HepG2 (cell line): ENCODE results near the gene SH3D21. TPM values are rescaled to one million over a fixed set of nuclear protein-coding genes. Genes with fewer than 3 reads are reported as not detected.
A peak's percentile ranks its signal among the peaks of the same experiment; 100 is the strongest.

Experiments
- ATF7-NPFF ChIP-seq: sonication (generic); formaldehyde crosslinking; IDR thresholded peaks from 2 replicates; pipeline ENCODE4 v1.8.1; 2023; ENCODE audit warnings: mild to moderate bottlenecking, low read depth, missing genetic modification reagents, moderate library complexity
- BHLHE40 ChIP-seq: IDR thresholded peaks from 2 replicates; pipeline ENCODE4 v1.6.1; 2011; ENCODE audit warnings: low read length, improper control_type of control experiment
- CENPT ChIP-seq: sonication (generic); formaldehyde crosslinking; IDR thresholded peaks from 2 replicates; pipeline ENCODE4 v1.8.0; 2022; ENCODE audit warnings: low read depth, mild to moderate bottlenecking, moderate library complexity, missing genetic modification reagents
- CENPX ChIP-seq: sonication (generic); formaldehyde crosslinking; IDR thresholded peaks from 2 replicates; pipeline ENCODE4 v1.9.0; 2021; ENCODE audit warnings: mild to moderate bottlenecking, missing genetic modification reagents, moderate library complexity
- CHCHD3 ChIP-seq: sonication (generic); formaldehyde crosslinking; IDR thresholded peaks from 2 replicates; pipeline ENCODE4 v1.8.0; 2022; ENCODE audit warnings: mild to moderate bottlenecking, missing genetic modification reagents, moderate library complexity
- FOXK1 ChIP-seq: sonication (generic); formaldehyde crosslinking; IDR thresholded peaks from 2 replicates; pipeline ENCODE4 v1.4.0; 2020; ENCODE audit warnings: low read depth, missing genetic modification reagents, borderline replicate concordance
- HOXA7 ChIP-seq: sonication (generic); formaldehyde crosslinking; IDR thresholded peaks from 2 replicates; pipeline ENCODE4 v1.8.1; 2022; ENCODE audit warnings: mild to moderate bottlenecking, missing genetic modification reagents, moderate library complexity
- IKZF5 ChIP-seq: IDR thresholded peaks from 2 replicates; pipeline ENCODE4 v1.6.1; 2018; ENCODE audit warnings: missing genetic modification reagents, mild to moderate bottlenecking, missing compliant biosample characterization
- KAT7 ChIP-seq: IDR thresholded peaks from 2 replicates; pipeline ENCODE4 v1.6.1; 2018; ENCODE audit warnings: borderline replicate concordance, missing compliant biosample characterization
- MEIS2 ChIP-seq: sonication (generic); formaldehyde crosslinking; IDR thresholded peaks from 2 replicates; pipeline ENCODE4 v1.9.0; 2021; ENCODE audit warnings: mild to moderate bottlenecking, missing genetic modification reagents
- NFE2L2 ChIP-seq: fragments of 150-350 bp; IDR thresholded peaks from 2 replicates; pipeline ENCODE4 v1.6.1; 2014; ENCODE audit warnings: low read length
- NFRKB ChIP-seq: fragments of 450-650 bp; IDR thresholded peaks from 2 replicates; pipeline ENCODE4 v1.6.1; 2017
- ONECUT2 ChIP-seq: sonication (generic); formaldehyde crosslinking; IDR thresholded peaks from 2 replicates; pipeline ENCODE4 v1.4.0; 2020; ENCODE audit warnings: missing genetic modification reagents
- PPARG ChIP-seq: conservative IDR thresholded peaks from 2 replicates; pipeline ENCODE4 v1.6.1; 2016; ENCODE audit warnings: missing biosample characterization, missing genetic modification reagents
- RORA ChIP-seq: sonication (generic); formaldehyde crosslinking; IDR thresholded peaks from 2 replicates; pipeline ENCODE4 v1.5.0; 2020; ENCODE audit warnings: mild to moderate bottlenecking, missing genetic modification reagents, moderate library complexity
- SMAD9 ChIP-seq: sonication (generic); formaldehyde crosslinking; IDR thresholded peaks from 2 replicates; pipeline ENCODE4 v1.5.1; 2020; ENCODE audit warnings: mild to moderate bottlenecking, missing genetic modification reagents
- STAT5B ChIP-seq: sonication (generic); formaldehyde crosslinking; IDR thresholded peaks from 2 replicates; pipeline ENCODE4 v1.4.0; 2020; ENCODE audit warnings: missing genetic modification reagents
- TEAD2 ChIP-seq: sonication (generic); formaldehyde crosslinking; IDR thresholded peaks from 2 replicates; pipeline ENCODE4 v1.9.0; 2021; ENCODE audit warnings: missing genetic modification reagents
- ZFP37 ChIP-seq: sonication (generic); formaldehyde crosslinking; IDR thresholded peaks from 2 replicates; pipeline ENCODE4 v1.4.0; 2020; ENCODE audit warnings: missing genetic modification reagents, borderline replicate concordance
- ZFP41 ChIP-seq: sonication (generic); formaldehyde crosslinking; IDR thresholded peaks from 2 replicates; pipeline ENCODE4 v1.4.0; 2020; ENCODE audit warnings: mild to moderate bottlenecking, missing genetic modification reagents, borderline replicate concordance
- ZMAT5 ChIP-seq: sonication (generic); formaldehyde crosslinking; IDR thresholded peaks from 2 replicates; pipeline ENCODE4 v1.5.0; 2020; ENCODE audit warnings: mild to moderate bottlenecking, low read depth, missing genetic modification reagents, borderline replicate concordance
- ZMYM3 ChIP-seq: sonication (generic); formaldehyde crosslinking; IDR thresholded peaks from 2 replicates; pipeline ENCODE4 v1.5.1; 2020; ENCODE audit warnings: mild to moderate bottlenecking, missing genetic modification reagents
- ZNF235 ChIP-seq: sonication (generic); formaldehyde crosslinking; IDR thresholded peaks from 2 replicates; pipeline ENCODE4 v1.8.1; 2023; ENCODE audit warnings: mild to moderate bottlenecking, missing genetic modification reagents, borderline replicate concordance
- ZNF30 ChIP-seq: sonication (generic); formaldehyde crosslinking; IDR thresholded peaks from 2 replicates; pipeline ENCODE4 v1.5.0; 2020; ENCODE audit warnings: mild to moderate bottlenecking, missing genetic modification reagents
- ZNF326 ChIP-seq: sonication (generic); formaldehyde crosslinking; IDR thresholded peaks from 2 replicates; pipeline ENCODE4 v1.4.0; 2020; ENCODE audit warnings: missing genetic modification reagents, borderline replicate concordance
- ZNF383 ChIP-seq: sonication (generic); formaldehyde crosslinking; IDR thresholded peaks from 2 replicates; pipeline ENCODE4 v1.4.0; 2020; ENCODE audit warnings: missing genetic modification reagents, mild to moderate bottlenecking, borderline replicate concordance
- ZNF580 ChIP-seq: IDR thresholded peaks from 2 replicates; pipeline ENCODE4 v1.6.1; 2016; ENCODE audit warnings: low read depth, borderline replicate concordance
- ZNF672 ChIP-seq: sonication (generic); formaldehyde crosslinking; IDR thresholded peaks from 2 replicates; pipeline ENCODE4 v1.8.1; 2022; ENCODE audit warnings: missing genetic modification reagents
- ZNF724P ChIP-seq: sonication (generic); formaldehyde crosslinking; IDR thresholded peaks from 2 replicates; pipeline ENCODE4 v1.8.0; 2022; ENCODE audit warnings: missing genetic modification reagents, borderline replicate concordance
- polyA plus RNA-seq, 8 experiments: library from polyadenylated mRNA; depleted of rRNA in 3 of 8; stranded (reverse) in 7 of 8; unstranded in 1 of 8; fragments of >200 nt; fragmentation: Illumina TruSeq in 4 of 8; extraction: Trizol in 4 of 8; gene quantifications; 2 replicates each; pipeline versions ENCODE4 v1.2.1 to v1.2.3, GENCODE V29; 2011 to 2016; ENCODE audit warnings: low read depth in 4 of 8, missing spikeins in 1 of 8, mixed read lengths in 1 of 8; ENCODE audit not compliant: insufficient read depth in 1 of 8
- total RNA-seq, 5 experiments: library from RNA; depleted of rRNA; stranded (reverse); fragments of >200 nt; fragmentation: Illumina TruSeq; extraction: Trizol; gene quantifications; 2 replicates each; pipeline ENCODE4 v1.2.3, GENCODE V29; 2016; ENCODE audit warnings: low read depth in 1 of 5

SH3D21 gene
- total and polyA plus RNA-seq, 2 of the 13 experiments (the other 11 are each of a cell fraction or from before 2014, with no cell fraction given): 5.1 to 8.6 TPM

GRCh38 chr1:36306210-36306901 is at the start of gene SH3D21 (continued):
- TF ChIP-seq CENPX (CRISPR knock-in tag): no peak
- no peak for TF ChIP-seq ZNF30 (CRISPR knock-in tag)
- no peak for TF ChIP-seq ZNF235 (CRISPR knock-in tag)
- no peak for TF ChIP-seq CENPT
- peak; percentile 63; the same call in 1 of the 2 replicates for TF ChIP-seq ATF7-NPFF (CRISPR knock-in tag)
- TF ChIP-seq ZMYM3: no peak
- TF ChIP-seq NFRKB: no peak
- no peak for TF ChIP-seq PPARG (CRISPR knock-in tag)
- no peak for TF ChIP-seq RORA (CRISPR knock-in tag)
- no peak for TF ChIP-seq NFE2L2
- TF ChIP-seq MEIS2: no peak
- TF ChIP-seq CHCHD3 (CRISPR knock-in tag): no peak
- TF ChIP-seq TEAD2 (CRISPR knock-in tag): no peak
- TF ChIP-seq KAT7 (CRISPR knock-in tag): 0 out of 2 replicates have a peak, but pooled peaks have one; percentile 31
- no peak for TF ChIP-seq FOXK1 (CRISPR knock-in tag)
- no peak for TF ChIP-seq ONECUT2 (CRISPR knock-in tag)
- TF ChIP-seq SMAD9: no peak
- TF ChIP-seq ZNF724P: no peak
- TF ChIP-seq ZMAT5: no peak
- TF ChIP-seq ZNF326: no peak
- TF ChIP-seq IKZF5 (CRISPR knock-in tag): no peak; the same call in 1 of the 2 replicates
- TF ChIP-seq ZFP41 (CRISPR knock-in tag): no peak; the same call in 1 of the 2 replicates
- no peak for TF ChIP-seq BHLHE40
- TF ChIP-seq ZNF580 (CRISPR knock-in tag): no peak
- TF ChIP-seq ZNF383 (CRISPR knock-in tag): 0 out of 2 replicates have a peak, but pooled peaks have one; percentile 24
- TF ChIP-seq ZFP37 (CRISPR knock-in tag): no peak; the same call in 1 of the 2 replicates
- no peak for TF ChIP-seq STAT5B (CRISPR knock-in tag)
- no peak for TF ChIP-seq ZNF672
- TF ChIP-seq HOXA7: no peak
